ENCODE results near the gene RAE1. TPM values are rescaled to one million over a fixed set of nuclear protein-coding genes. Genes with fewer than 3 reads are reported as not detected.

RAE1 gene
- total and polyA plus RNA-seq, 2 of the 8 experiments (the other 6 are each of a cell fraction or from before 2014, with no cell fraction given): 35.9 to 44.9 TPM

GRCh38 chr20:57313230-57313629 lies 37.8 kb upstream of the RAE1 start:
- Histone ChIP-seq H3K56ac (replicated peaks; ENCODE audit: insufficient read length, low read depth, low read length) (no peak overlapping the region), H3K4me1 (replicated peaks in 1 of 4; ENCODE audit: control insufficient read depth in 3 of 4, insufficient read depth in 4 of 4, low read length in 3 of 4) (no peaks in the 10 kb centered on the region), H3K27ac (ENCODE audit: low read depth, low read length) (no peak overlapping the region), H2BK120ac (replicated peaks; ENCODE audit: low read depth, low read length) (no peak overlapping the region), H3K4me3 (ENCODE audit: extremely low read depth in 1 of 4, insufficient read depth in 2 of 4, low read depth in 3 of 4, low read length in 4 of 4) (no peak overlapping the region), H2BK15ac (ENCODE audit: low read length) (no peak overlapping the region), H3K4ac (replicated peaks; ENCODE audit: insufficient read length, low read depth, low read length) (no peak overlapping the region), H2BK12ac (ENCODE audit: low read depth, low read length) (no peak overlapping the region), H2AFZ (ENCODE audit: low read length) (no peak overlapping the region), H2BK5ac (ENCODE audit: low read depth, low read length) (no peak overlapping the region), H2AK5ac (ENCODE audit: low read depth, low read length) (no peak overlapping the region), H3K23ac (ENCODE audit: insufficient read length) (no peak overlapping the region), H3K9ac (replicated peaks in 1 of 4; ENCODE audit: extremely low read depth in 1 of 4, low read depth in 3 of 4, low read length in 3 of 4) (no peak overlapping the region), H4K20me1 (replicated peaks in 1 of 2; ENCODE audit: control insufficient read depth in 1 of 2, insufficient read depth in 2 of 2, low read length in 2 of 2) (no peaks in the 10 kb centered on the region), H3K23me2 (ENCODE audit: low read depth, low read length) (no peaks in the 10 kb centered on the region), H3K79me1 (ENCODE audit: low read depth, low read length) (no peaks in the 10 kb centered on the region), H3K4me2 (ENCODE audit: insufficient read depth in 1 of 2, low read depth in 2 of 2, low read length in 2 of 2) (no peak overlapping the region), H3K18ac (ENCODE audit: extremely low read depth, low read length) (no peak overlapping the region), H3K27me3 (replicated peaks in 1 of 4; ENCODE audit: control insufficient read depth in 3 of 4, extremely low read depth in 1 of 4, insufficient read depth in 3 of 4, low read length in 3 of 4) (no peaks in the 10 kb centered on the region; a peak in 2 of 7 replicates), H3K9me3 (ENCODE audit: insufficient read depth in 2 of 2, low read depth in 1 of 2, low read length in 1 of 2) (no peaks in the 10 kb centered on the region), H2BK20ac (ENCODE audit: low read length) (no peak overlapping the region), H4K8ac (ENCODE audit: extremely low read depth, insufficient read depth, low read length) (no peak overlapping the region), H3K79me2 (ENCODE audit: control insufficient read depth in 1 of 2, insufficient read depth in 2 of 2, low read length in 2 of 2) (no peaks in the 10 kb centered on the region), H3K36me3 (ENCODE audit: control insufficient read depth in 2 of 4, insufficient read depth in 4 of 4, low read length in 3 of 4) (no peaks in the 10 kb centered on the region), H3K14ac (ENCODE audit: insufficient read length) (no peak overlapping the region), H4K91ac (replicated peaks; ENCODE audit: insufficient read length, low read length) (no peak overlapping the region), H4K5ac (ENCODE audit: insufficient read length, low read depth, low read length) (no peak overlapping the region)
- ChIA-PET CTCF (ENCODE audit: partially characterized antibody) (interaction anchor here (0.6 to 1.5 kb wide), 3 partner anchors 10 to 252 kb away, joined by 3 to 5 read pairs (median 3); no protein-coding TSS in a partner anchor), POLR2A (ENCODE audit: partially characterized antibody) (no interaction called here)
- DNase-seq (ENCODE audit: low read depth in 1 of 2, low spot score in 2 of 2) (no peak), FAIRE-seq (no peak)
- 80% methylated on average over 5 of the region's 5 CpGs; no CpG with 5 or more reads in 1 of the 2 experiments for WGBS, 2 experiments (ENCODE audit: extremely low coverage in 1 of 2, insufficient coverage in 1 of 2, insufficient read length in 1 of 2, insufficient replicate concordance in 2 of 2, low coverage in 1 of 2, low lambda C conversion rate in 2 of 2, missing lambda C conversion rate in 1 of 2)
- no peak for TF ChIP-seq SIX5 (IDR thresholded peaks at IDR 0.05; ENCODE audit: low read depth, low read length)
- TF ChIP-seq JUN (IDR thresholded peaks at IDR 0.05; ENCODE audit: low read depth, low read length): no peak

Data from H1 (cell line).